Upper lobe of right lung (tissue), 1 donor: ENCODE results near the gene CCSER1. TPM values are rescaled to one million over a fixed set of nuclear protein-coding genes. Genes with fewer than 3 reads are reported as not detected.
A peak's percentile ranks its signal among the peaks of the same experiment; 100 is the strongest.

Experiments used
- ATAC-seq: fragments of 200-7000 bp; cut with Tn5 transposase; one replicate; pipeline ENCODE4 v1.9.1; 2020; ENCODE audit warnings: mild to moderate bottlenecking, moderate library complexity
- DNase-seq: peaks from one replicate; pipeline ENCODE4 v3.0.0-alpha.2; 2020
- H3K27ac ChIP-seq: fragments of 200-600 bp; one replicate; pipeline ENCODE4 v1.8.0; 2022
- H3K27me3 ChIP-seq: fragments of 200-600 bp; one replicate; pipeline ENCODE4 v1.8.0; 2022; ENCODE audit warnings: mild to moderate bottlenecking
- H3K36me3 ChIP-seq: fragments of 200-600 bp; one replicate; pipeline ENCODE4 v1.8.0; 2022
- H3K4me1 ChIP-seq: fragments of 200-600 bp; one replicate; pipeline ENCODE4 v1.8.0; 2022
- H3K4me3 ChIP-seq: fragments of 200-600 bp; one replicate; pipeline ENCODE4 v1.8.0; 2022; ENCODE audit warnings: mild to moderate bottlenecking
- H3K9me3 ChIP-seq: fragments of 200-600 bp; one replicate; pipeline ENCODE4 v1.8.0; 2022
- CTCF ChIP-seq: fragments of 200-600 bp; IDR thresholded peaks from one replicate; pipeline ENCODE4 v1.8.0; 2022; ENCODE audit warnings: antibody characterized with exemption
- intact Hi-C: fragments of 100-400 bp; cut with DNase I; formaldehyde crosslinking; loops from one replicate; pipeline ENCODE4 v1.11.0; 2022
- total RNA-seq: library from RNA; stranded (reverse); fragmentation: NEBNext Ultra II Directional; extraction: Animal tissue kit (Norgen Biotek cat#: 25700); gene quantifications from one replicate; pipeline ENCODE4 v1.2.1, GENCODE V29; 2021
- donor health status: DM: no; HTN: yes; CAD: no; lungs with severe emphysema.

The CCSER1 gene
- total RNA-seq, 1 donor from 2014 or later, result 7.4 TPM

GRCh38 chr4:90844241-90844640, 717.0 kb downstream of the CCSER1 start:
- H3K9me3 ChIP-seq, result no peaks in the 10 kb centered on the region
- H3K4me3 ChIP-seq, result no peak overlapping the region
- no peak for TF ChIP-seq CTCF
- intact Hi-C loops, result no loop called here
- DNase-seq, result no peak
- no peaks in the 10 kb centered on the region for H3K36me3 ChIP-seq
- no peaks in the 10 kb centered on the region for H3K4me1 ChIP-seq
- no peak overlapping the region for H3K27ac ChIP-seq
- H3K27me3 ChIP-seq, result no peaks in the 10 kb centered on the region
- no peak for ATAC-seq

DNA sequence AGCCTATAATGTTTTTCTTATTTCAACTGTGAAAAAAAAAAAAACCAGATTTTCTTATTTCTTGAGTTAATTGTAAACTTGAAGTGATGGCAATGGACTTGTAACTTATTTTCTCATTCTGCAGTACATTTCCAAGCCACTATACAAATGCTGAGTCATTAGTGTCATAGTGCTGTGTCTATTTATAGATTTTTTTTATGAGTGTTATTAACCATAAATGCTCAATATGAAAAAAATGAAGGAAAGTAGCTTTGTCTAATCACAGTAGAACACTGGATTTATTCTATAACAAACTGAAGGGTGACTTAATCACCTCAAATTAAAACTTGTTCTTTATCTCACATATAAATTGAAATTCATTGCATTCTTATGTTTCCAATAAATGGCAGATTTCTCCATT, 718.6 kb downstream of the CCSER1 start:
- intact Hi-C loops, result no loop called here
- Histone ChIP-seq H3K4me3 (no peak overlapping the region), H3K27me3 (no peaks in the 10 kb centered on the region), H3K36me3 (no peaks in the 10 kb centered on the region), H3K9me3 (no peaks in the 10 kb centered on the region), H3K27ac (no peak overlapping the region), H3K4me1 (no peaks in the 10 kb centered on the region)
- DNase-seq, result no peak
- no peak for ATAC-seq
- TF ChIP-seq CTCF, result no peak

- intact Hi-C loops, result no loop called here
- no peak overlapping the region for H3K4me3 ChIP-seq
- ATAC-seq, result peak; percentile 45
- H3K4me1 ChIP-seq, result no peaks in the 10 kb centered on the region
- TF ChIP-seq CTCF, result no peak
- no peak for DNase-seq
- no peaks in the 10 kb centered on the region for H3K27me3 ChIP-seq
- no peaks in the 10 kb centered on the region for H3K36me3 ChIP-seq
- H3K9me3 ChIP-seq, result no peaks in the 10 kb centered on the region
- H3K27ac ChIP-seq, result no peak overlapping the region
Observed at GRCh38 chr4:90852237-90852636, 725.0 kb downstream of the CCSER1 start.

GRCh38 chr4:90855111-90855510, 727.9 kb downstream of the CCSER1 start:
- Histone ChIP-seq H3K27ac (no peak overlapping the region), H3K9me3 (no peaks in the 10 kb centered on the region), H3K36me3 (no peaks in the 10 kb centered on the region), H3K4me3 (no peak overlapping the region), H3K27me3 (no peaks in the 10 kb centered on the region), H3K4me1 (no peaks in the 10 kb centered on the region)
- intact Hi-C loops, result no loop called here
- no peak for TF ChIP-seq CTCF
- no peak for ATAC-seq
- no peak for DNase-seq

GRCh38 chr4:90857081-90857820, 730.1 kb downstream of the CCSER1 start:
- DNase-seq (no peak), ATAC-seq (no peak)
- intact Hi-C loops, result no loop called here
- Histone ChIP-seq H3K36me3 (no peaks in the 10 kb centered on the region), H3K4me1 (no peaks in the 10 kb centered on the region), H3K4me3 (no peak overlapping the region), H3K27me3 (no peaks in the 10 kb centered on the region), H3K27ac (no peak overlapping the region), H3K9me3 (no peaks in the 10 kb centered on the region)
- no peak for TF ChIP-seq CTCF

GRCh38 chr4:90875791-90876190, 748.6 kb downstream of the CCSER1 start:
- Histone ChIP-seq H3K9me3 (no peaks in the 10 kb centered on the region), H3K4me3 (no peak overlapping the region), H3K27ac (no peak overlapping the region), H3K36me3 (no peaks in the 10 kb centered on the region), H3K27me3 (no peaks in the 10 kb centered on the region), H3K4me1 (no peaks in the 10 kb centered on the region)
- TF ChIP-seq CTCF, result no peak
- DNase-seq, result no peak
- no peak for ATAC-seq
- intact Hi-C loops, result no loop called here
